WI38 (cell line): ENCODE data around the gene MRPL51.

Source experiments
- H3K4me3 ChIP-seq: 2 replicates; pipeline ENCODE4 v1.5.1; 2011; ENCODE audit warnings: low read depth, mild to moderate bottlenecking, control low read depth, low read length
- TF ChIP-seq, protein P1 (sequence below): IDR thresholded peaks from 2 replicates; pipeline ENCODE4 v1.5.1; 2012; ENCODE audit warnings: low read depth, mild to moderate bottlenecking, control low read depth, low read length

Gene MRPL51

DNA sequence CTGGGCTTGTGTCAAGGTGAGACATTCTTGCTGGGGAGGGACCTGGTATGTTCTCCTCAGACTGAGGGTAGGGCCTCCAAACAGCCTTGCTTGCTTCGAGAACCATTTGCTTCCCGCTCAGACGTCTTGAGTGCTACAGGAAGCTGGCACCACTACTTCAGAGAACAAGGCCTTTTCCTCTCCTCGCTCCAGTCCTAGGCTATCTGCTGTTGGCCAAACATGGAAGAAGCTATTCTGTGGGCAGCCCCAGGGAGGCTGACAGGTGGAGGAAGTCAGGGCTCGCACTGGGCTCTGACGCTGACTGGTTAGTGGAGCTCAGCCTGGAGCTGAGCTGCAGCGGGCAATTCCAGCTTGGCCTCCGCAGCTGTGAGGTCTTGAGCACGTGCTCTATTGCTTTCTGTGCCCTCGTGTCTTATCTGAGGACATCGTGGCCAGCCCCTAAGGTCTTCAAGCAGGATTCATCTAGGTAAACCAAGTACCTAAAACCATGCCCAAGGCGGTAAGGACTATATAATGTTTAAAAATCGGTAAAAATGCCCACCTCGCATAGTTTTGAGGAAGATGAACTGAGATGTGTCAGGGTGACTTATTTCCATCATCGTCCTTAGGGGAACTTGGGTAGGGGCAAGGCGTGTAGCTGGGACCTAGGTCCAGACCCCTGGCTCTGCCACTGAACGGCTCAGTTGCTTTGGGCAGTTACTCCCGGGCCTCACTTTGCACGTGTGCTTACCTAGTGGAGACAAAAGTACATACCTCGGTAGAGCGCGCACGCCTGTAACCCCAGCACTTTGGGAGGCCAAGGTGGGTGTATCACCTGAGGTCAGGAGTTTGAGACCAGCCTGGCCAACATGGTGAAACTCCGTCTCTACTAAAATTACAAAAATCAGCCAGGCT, 45.6 kb upstream of the MRPL51 start:
- TF ChIP-seq, protein P1, sequence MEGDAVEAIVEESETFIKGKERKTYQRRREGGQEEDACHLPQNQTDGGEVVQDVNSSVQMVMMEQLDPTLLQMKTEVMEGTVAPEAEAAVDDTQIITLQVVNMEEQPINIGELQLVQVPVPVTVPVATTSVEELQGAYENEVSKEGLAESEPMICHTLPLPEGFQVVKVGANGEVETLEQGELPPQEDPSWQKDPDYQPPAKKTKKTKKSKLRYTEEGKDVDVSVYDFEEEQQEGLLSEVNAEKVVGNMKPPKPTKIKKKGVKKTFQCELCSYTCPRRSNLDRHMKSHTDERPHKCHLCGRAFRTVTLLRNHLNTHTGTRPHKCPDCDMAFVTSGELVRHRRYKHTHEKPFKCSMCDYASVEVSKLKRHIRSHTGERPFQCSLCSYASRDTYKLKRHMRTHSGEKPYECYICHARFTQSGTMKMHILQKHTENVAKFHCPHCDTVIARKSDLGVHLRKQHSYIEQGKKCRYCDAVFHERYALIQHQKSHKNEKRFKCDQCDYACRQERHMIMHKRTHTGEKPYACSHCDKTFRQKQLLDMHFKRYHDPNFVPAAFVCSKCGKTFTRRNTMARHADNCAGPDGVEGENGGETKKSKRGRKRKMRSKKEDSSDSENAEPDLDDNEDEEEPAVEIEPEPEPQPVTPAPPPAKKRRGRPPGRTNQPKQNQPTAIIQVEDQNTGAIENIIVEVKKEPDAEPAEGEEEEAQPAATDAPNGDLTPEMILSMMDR = no peak
- H3K4me3 ChIP-seq = no peak overlapping the region

DNA sequence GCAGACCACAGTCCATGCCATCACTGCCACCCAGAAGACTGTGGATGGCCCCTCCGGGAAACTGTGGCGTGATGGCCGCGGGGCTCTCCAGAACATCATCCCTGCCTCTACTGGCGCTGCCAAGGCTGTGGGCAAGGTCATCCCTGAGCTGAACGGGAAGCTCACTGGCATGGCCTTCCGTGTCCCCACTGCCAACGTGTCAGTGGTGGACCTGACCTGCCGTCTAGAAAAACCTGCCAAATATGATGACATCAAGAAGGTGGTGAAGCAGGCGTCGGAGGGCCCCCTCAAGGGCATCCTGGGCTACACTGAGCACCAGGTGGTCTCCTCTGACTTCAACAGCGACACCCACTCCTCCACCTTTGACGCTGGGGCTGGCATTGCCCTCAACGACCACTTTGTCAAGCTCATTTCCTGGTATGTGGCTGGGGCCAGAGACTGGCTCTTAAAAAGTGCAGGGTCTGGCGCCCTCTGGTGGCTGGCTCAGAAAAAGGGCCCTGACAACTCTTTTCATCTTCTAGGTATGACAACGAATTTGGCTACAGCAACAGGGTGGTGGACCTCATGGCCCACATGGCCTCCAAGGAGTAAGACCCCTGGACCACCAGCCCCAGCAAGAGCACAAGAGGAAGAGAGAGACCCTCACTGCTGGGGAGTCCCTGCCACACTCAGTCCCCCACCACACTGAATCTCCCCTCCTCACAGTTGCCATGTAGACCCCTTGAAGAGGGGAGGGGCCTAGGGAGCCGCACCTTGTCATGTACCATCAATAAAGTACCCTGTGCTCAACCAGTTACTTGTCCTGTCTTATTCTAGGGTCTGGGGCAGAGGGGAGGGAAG, 44.7 kb upstream of the MRPL51 start:
- peak overlapping the region; percentile 99 for H3K4me3 ChIP-seq
- TF ChIP-seq, protein P1 = peak; percentile 70

DNA sequence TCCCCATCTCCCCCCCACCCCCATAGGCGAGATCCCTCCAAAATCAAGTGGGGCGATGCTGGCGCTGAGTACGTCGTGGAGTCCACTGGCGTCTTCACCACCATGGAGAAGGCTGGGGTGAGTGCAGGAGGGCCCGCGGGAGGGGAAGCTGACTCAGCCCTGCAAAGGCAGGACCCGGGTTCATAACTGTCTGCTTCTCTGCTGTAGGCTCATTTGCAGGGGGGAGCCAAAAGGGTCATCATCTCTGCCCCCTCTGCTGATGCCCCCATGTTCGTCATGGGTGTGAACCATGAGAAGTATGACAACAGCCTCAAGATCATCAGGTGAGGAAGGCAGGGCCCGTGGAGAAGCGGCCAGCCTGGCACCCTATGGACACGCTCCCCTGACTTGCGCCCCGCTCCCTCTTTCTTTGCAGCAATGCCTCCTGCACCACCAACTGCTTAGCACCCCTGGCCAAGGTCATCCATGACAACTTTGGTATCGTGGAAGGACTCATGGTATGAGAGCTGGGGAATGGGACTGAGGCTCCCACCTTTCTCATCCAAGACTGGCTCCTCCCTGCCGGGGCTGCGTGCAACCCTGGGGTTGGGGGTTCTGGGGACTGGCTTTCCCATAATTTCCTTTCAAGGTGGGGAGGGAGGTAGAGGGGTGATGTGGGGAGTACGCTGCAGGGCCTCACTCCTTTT, 44.0 kb upstream of the MRPL51 start:
- TF ChIP-seq, protein P1 = no peak
- peak overlapping the region; percentile 99 for H3K4me3 ChIP-seq

DNA sequence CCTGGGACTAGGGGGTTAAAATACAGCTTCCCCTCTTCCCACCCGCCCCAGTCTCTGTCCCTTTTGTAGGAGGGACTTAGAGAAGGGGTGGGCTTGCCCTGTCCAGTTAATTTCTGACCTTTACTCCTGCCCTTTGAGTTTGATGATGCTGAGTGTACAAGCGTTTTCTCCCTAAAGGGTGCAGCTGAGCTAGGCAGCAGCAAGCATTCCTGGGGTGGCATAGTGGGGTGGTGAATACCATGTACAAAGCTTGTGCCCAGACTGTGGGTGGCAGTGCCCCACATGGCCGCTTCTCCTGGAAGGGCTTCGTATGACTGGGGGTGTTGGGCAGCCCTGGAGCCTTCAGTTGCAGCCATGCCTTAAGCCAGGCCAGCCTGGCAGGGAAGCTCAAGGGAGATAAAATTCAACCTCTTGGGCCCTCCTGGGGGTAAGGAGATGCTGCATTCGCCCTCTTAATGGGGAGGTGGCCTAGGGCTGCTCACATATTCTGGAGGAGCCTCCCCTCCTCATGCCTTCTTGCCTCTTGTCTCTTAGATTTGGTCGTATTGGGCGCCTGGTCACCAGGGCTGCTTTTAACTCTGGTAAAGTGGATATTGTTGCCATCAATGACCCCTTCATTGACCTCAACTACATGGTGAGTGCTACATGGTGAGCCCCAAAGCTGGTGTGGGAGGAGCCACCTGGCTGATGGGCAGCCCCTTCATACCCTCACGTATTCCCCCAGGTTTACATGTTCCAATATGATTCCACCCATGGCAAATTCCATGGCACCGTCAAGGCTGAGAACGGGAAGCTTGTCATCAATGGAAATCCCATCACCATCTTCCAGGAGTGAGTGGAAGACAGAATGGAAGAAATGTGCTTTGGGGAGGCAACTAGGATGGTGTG, 43.1 kb upstream of the MRPL51 start:
- H3K4me3 ChIP-seq = peak overlapping the region; percentile 99
- TF ChIP-seq, protein P1 = no peak

DNA sequence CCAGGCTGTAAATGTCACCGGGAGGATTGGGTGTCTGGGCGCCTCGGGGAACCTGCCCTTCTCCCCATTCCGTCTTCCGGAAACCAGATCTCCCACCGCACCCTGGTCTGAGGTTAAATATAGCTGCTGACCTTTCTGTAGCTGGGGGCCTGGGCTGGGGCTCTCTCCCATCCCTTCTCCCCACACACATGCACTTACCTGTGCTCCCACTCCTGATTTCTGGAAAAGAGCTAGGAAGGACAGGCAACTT, 42.6 kb upstream of the MRPL51 start:
- peak overlapping the region; percentile 99 for H3K4me3 ChIP-seq

More for the DNA sequence above, 42.6 kb upstream of the MRPL51 start:
- TF ChIP-seq, protein P1 = no peak
